HG03064 (cell line): ENCODE results near the gene S100A3.
"Not testable (repeated sequence)": the region's sequence is repeated elsewhere in the genome, so short reads cannot be mapped to it uniquely, and the experiment has no call there.

Source experiments
- ATAC-seq: cut with Tn5 transposase; IDR thresholded peaks from one replicate; pipeline ENCODE4 v1.9.1; 2021; ENCODE audit warnings: low read depth; ENCODE audit not compliant: unreplicated experiment

S100A3 gene

DNA sequence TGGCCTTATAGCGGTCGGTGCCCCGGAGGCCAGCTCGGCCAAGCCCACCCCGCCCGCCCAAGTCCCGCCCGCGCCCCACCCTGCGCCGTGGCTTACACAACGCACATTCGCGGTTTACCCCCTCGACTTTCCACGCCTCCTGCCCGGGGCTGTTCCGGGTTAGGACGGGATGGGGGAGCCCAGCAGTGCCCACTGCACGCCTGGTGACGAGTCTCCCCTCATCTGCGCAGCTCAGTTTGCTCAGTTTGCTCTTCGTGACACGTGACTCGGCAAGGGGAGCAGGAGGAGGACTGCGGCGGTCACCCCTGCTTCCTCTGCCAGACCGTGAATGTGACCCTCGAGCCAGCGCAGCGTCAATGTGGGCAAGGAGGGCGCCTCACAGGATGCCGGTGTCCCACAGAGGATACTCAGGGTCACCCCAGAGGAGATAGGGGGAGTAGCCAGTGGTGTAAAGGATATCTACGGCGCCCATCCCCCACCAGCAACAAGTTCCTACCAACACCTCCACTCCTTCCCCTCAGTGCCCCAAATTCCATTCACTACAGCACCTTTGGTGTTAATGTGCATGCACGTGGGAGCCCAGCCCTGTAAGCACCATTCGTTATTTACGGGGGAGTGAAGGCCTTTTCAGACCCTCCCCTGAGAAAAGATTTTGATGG lies 12.9 kb downstream of the S100A3 start:
- no peak for ATAC-seq

GRCh38 chr1:153535242-153536011 lies 13.6 kb downstream of the S100A3 start, which contains the start of gene S100A6:
TSS of gene S100A6 (minus strand) at chr1:153535991. CDS start at chr1:153535339, 652 bp downstream.
- no peak for ATAC-seq

- ATAC-seq = no peak
These were observed 14.2 kb downstream of the S100A3 start for GRCh38 chr1:153534925-153535241.

- ATAC-seq = no peak
These were observed 14.7 kb downstream of the S100A3 start for GRCh38 chr1:153534226-153534924.

GRCh38 chr1:153533689-153534201 lies 15.3 kb downstream of the S100A3 start:
- no peak for ATAC-seq

DNA sequence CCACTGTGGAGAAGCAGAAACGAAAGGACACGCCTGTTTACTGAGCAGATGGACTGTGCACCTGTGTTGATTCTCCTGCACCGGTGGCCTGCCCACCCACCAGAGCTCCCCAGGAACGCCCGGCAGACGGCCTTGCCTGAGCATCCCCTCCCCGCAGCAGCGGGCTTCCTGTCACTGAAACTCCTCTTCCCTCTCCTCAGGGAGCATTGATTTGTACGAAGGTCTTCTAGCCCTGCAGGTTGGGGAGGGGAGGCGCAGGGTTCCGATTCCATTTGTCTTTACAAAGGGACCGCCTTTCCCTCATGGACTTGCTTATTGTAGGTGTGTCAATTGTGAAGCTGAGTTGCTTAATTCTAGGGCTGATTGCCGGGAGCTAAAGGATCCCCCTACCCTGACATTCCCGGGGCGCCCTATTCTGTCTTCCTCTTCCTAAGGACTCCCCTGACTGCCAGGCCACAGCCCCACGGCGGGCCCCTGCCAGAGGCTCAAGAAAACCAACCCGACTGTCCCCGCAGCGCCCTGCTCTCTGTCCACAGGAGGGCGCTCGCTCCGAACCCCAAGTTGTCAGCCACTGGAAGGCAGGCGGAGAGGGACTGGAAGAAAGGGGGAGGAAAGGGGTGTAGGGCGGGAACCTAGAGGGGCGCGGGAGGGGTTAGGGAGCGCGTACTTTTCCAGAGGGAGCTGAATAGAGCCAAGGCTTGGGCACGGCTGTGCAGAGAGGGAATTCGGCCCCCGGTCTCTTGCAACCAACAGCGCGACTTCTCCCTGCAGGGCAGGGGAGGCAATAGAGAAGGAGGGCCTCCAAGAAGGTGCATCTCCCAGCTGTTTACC lies 16.1 kb downstream of the S100A3 start:
- no peak for ATAC-seq

- ATAC-seq = no peak
These were observed 16.9 kb downstream of the S100A3 start for GRCh38 chr1:153532181-153532580.

- ATAC-seq = no peak
These were observed 17.4 kb downstream of the S100A3 start for GRCh38 chr1:153531638-153532037.

DNA sequence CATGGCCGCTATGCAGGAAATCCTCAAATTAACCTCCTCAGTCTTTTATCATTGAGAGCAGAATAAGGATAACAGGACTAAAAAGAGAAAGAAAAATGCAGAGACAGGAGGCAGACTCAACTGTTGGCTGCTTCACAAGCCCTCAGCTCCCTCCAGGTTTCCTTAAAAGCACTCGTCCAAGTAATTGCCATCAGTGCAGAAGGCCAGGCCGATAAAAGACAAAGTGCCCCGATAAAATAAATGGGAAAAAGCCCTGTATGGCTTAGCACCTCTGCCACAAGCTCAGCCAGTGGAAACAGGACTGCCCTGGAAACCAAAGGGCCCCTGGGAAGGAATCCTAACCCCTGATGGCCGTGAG lies 21.4 kb downstream of the S100A3 start:
- ATAC-seq = no peak

DNA sequence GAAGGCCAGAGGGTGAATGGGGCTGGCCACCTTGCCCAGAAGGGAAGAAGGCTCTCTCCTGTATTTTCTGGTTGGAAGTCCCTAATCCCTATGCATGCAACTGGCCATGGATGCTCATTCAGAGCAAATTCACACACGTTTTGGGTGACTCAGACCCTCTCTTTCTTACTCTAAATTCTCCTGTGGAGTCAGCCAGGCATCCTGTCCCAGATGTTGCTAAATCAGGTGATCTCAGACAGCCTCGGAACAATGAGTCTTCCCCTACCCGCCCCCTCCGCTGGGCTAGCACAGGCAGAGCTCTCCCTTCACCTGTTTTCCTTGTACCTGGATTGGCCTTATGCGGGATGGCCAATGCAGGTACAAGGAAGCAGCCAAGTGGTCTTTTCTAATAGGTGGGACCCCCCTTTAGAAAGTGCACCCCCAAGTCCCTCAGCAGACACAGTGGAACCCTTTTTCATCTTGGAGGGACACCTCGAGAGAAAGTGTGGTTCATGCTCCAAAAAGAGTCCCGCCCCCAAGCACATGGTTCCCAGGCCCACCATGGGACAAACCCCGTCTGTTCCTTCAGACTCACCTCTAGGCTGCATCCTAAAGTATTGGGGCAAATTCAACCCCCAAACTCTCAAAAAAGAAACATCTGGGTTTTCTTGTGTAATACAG lies 21.9 kb downstream of the S100A3 start:
- ATAC-seq = no peak

DNA sequence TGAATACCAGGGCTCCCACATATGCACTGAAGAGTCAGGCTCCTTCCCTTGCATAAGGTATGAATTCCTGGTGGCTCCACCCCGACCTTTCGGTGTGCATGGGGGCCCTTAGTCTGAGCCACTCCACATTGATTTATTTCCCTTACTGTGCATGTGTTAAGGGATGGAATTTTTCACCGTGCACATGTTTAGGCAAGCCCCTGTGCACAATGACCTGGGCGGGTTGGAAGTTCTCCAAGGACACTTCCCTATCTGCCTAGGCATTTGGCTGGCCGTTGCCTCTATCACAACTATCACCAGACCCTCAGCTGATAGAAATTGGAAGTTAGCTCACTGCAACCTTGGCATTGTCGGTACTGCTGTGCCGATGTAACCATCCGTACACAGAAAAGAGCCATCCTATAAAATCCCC lies 22.9 kb downstream of the S100A3 start:
- ATAC-seq = no peak

DNA sequence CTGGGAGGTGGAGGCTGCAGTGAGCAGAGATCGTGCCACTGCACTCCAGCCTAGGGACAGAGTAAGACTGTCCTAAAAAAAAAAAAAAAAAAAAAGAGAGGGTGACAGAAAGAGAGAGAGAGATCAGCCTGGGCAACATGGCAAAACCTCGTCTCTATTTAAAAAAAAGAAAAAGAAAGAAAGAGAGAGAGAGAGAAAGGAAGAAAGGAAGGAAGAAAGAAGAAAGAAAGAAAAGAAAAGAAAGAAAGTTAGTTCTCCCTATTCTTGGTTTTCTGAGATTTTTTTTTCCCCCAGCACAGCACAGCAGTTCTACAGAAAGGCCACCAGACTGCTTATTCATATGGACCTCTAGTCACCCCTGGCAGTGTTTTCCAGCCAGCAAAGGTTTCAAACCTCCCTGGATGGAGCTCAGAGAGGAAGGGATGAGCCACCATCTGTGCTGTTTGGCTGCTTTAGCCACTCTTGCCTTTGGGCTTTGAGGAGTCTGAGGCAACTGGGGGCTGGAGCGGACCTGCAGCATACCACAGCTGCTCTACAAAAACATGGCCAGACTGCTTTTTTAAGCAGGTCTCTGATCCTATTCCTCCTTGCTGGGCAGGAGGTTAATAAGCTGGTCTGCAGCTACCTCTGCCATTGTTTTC lies 23.9 kb downstream of the S100A3 start:
- no peak for ATAC-seq

GRCh38 chr1:153522353-153523048 lies 26.6 kb downstream of the S100A3 start:
- ATAC-seq = not testable (repeated sequence)

DNA sequence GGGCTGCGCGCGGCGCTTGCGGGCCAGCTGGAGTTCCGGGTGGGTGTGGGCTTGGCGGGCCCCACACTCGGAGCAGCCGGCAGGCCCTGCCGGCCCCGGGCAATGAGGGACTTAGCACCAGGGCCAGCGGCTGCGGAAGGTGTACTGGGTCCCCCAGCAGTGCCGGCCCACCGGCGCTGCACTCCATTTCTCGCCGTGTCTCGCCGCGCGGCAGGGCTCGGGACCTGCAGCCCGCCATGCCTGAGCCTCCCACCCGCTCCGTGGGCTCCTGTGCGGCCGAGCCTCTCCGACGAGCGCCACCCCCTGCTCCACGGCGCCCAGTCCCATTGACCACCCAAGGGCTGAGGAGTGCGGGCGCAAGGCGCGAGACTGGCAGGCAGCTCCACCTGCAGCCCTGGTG lies 27.2 kb downstream of the S100A3 start:
- not testable (repeated sequence) for ATAC-seq

GRCh38 chr1:153520818-153521476 lies 28.1 kb downstream of the S100A3 start:
- ATAC-seq = no peak

- ATAC-seq = not testable (repeated sequence)
These were observed 28.8 kb downstream of the S100A3 start for GRCh38 chr1:153520137-153520691.

GRCh38 chr1:153519242-153519641 lies 29.8 kb downstream of the S100A3 start:
- no peak for ATAC-seq
